NCI-H187 (cell line): ENCODE results near the gene MRPL53.
"Not testable (repeated sequence)": the region's sequence is repeated elsewhere in the genome, so short reads cannot be mapped to it uniquely, and the experiment has no call there.

ENCODE experiments used
- DNase-seq, 2 experiments: peaks; one replicate each; lab custom pipeline; 2025; lab: John Stamatoyannopoulos, UW

MRPL53 gene

DNA sequence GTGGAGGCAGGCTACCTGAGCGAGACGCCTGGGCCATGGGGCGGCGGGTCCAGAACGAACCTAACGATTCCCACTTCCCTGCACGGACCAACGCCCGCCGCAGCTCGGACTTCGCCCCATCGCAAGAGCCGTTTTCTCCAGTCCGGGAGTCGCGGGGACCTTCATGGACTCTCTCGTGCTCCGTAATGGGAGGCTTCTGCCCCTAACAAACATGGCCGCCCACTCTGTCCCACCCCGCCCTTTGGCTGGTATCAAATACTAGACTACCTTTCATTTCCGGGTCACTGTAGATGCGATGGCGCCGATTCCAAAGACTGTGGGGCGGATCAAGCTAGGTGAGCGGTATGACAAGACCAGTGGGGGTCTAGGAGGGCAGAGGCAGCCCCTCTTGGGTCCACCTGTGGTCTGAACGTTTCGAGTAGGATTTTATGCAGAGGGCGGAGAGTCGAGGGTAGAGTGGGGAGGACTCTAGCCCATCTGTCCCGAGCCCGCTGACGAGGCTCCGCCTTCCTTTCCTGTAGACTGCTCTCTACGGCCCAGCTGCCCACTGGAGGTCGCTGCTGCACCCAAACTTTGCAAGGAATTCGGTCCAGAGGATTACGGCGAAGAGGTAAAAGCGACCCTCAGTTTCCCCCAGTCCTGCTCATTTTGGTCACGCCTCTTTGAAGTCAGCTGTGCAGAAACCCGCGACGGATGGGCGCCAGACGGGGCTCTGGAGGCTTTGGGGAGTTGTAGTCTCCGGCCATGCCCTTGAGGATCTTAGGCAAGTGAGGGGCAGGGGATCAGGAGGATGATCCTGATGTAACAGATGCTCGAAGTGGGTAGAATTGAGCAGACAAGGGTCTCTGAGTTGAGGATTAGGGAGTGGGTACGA lies 10.6 kb upstream of the MRPL53 start, which contains the start of the genes CCDC142 and TTC31:
TSS of gene CCDC142 (minus strand) at position 198 of the 874 bp plus-strand sequence. CDS start at position 37, 161 bp downstream.
TSS of gene TTC31 (plus strand) at position 281 of the 874 bp plus-strand sequence. CDS start at position 296, 15 bp downstream.
- DNase-seq: peak; percentile 73 to 91

DNA sequence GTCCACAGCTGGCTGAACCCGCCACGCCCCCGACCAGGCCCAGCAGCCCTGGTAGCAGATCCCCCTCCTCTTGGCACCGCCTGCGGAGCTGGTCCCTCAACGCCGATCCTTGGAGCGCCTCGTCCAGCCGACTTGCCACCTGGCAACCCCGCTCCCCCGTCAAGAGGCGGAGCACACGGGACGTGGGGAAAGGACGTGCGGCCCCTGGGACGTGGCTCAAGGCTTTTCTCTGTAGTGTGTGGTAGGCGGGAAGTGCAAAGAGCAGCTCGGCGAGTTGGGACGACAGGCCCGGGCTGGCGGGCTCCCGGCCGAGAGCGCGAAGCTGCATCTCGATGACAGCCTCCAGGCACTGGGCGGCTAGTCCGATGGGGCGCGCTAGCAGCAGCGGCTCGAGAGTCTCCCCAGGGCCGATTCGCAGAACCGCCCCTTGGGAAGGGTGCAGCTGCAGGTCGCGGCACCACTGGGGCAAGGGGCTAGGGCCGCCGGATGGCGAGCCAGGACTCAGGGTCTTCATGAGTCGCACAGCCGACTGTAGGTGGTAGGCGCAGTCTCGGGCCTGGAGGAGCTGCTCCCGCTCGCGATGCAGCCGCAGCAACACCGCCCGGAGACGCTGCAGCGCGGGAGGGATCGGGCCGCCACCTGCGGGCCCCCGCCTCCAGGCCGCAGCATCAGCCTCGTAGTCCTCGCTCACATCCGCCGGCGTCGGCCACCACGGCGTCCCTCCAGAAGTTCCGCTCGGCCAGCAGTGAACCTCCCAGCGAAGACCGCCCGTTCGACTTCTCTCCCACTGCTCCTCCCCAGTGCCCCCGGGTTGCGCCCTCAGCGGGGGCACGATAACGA lies 9.7 kb upstream of the MRPL53 start:
- DNase-seq: no peak

DNA sequence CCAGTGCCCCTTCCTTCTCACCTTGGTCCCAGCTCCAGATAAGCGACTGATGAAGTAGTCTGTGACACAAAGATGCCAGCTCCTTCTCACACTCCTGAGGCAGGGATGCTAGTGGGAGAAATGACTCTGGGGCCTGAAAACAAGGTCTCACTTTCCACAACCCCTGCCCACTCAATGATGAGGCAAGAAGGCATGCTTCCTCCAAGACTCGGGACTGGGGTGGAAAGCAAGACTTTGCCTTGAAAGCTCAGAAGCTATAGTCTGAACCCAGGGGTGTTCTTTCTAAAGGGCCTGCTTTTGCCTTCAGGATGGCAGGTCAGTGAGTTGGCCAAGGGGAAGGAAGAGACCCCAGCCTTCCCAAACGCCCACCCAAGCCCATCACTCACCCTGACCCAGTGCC lies 9.0 kb upstream of the MRPL53 start:
- no peak for DNase-seq

DNA sequence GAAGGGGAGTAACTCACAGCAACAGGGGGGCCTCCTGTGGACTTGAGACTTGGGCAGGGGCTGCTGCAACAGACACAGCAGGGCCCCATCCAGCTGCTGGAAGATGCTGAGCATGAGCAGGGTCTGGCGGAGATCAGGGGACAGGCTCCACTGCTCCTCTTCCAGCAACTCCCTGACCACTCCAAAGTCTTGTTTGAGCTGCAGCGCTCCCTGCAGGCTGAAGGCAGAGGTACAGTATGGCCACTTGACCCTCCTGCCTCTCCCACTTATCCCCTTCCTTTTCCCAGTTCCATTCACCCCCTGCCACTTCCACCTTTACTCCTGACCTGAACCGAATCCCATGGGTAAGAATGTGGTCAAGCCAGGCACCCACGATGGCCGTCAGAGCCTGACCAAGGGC lies 2.4 kb upstream of the MRPL53 start:
- no peak for DNase-seq

DNA sequence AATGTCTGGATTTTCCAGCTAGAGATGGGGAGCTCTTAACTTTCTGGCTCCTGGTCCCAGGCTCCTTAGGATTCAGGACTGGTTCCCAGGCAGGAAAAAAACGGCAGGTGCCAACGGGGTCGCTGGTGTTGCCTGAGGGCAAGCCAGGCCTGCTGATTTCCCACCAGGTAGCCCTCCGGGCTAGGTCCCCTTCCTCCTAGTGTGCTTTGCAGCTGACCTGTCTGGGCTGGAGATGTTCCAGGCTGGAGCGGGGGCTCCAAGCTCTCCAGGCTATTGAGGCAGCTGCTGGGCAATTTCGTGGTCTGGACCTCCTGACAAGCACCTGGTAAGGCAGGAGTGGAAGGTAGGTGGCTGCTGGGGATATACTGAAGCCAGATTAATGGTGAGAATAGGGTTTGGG lies 2.0 kb upstream of the MRPL53 start:
- no peak for DNase-seq

DNA sequence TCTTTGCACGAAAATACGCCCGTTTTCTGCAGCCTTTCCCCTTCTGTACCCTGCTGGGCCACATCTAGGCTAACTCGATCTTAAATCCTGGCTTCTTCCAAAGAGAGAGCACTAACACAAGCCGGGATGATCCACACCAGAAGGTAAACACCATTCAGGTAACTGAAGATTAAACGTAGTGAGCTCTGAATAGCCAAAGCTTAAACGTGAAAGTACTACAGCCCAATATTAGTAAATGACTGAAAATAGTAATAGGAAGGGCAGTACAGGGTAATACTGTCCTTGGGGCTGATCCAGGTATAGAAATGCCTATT lies 422 bp upstream of the MRPL53 start:
- no peak for DNase-seq

DNA sequence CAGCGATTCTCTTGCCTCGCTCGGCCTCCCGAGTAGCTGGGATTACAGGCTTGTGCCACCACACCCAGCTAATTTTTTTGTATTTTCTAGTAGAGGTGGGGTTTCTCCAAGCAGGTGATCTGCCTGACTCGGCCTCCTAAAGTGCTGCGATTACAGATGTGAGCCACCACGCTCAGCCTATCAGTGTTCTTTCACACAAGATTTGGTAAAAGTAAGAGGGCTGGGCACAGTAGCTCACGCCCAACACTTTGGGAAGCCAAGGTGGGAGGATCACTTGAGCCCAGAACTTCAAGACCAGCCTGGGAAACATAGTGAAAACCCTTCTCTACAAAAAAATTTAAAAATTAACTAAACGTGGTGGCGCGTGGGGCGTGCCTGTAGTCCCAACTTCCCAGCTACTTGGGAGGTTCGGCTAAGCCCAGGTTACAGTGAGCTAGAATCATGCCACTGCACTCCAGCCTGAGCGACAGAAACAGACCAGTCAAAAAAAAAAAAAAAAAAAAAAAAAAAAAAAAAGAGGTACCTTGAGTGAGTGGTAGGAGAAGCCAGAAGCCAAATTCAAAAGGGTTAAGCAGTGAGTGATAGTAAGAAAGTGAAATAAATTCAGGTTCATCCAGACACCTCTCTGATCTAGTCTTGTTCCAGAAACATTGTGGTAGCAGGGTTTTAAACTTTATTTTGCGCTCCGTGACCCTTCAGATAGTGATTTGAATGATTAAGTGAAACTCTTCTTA lies 981 bp downstream of the MRPL53 start:
- no peak for DNase-seq

DNA sequence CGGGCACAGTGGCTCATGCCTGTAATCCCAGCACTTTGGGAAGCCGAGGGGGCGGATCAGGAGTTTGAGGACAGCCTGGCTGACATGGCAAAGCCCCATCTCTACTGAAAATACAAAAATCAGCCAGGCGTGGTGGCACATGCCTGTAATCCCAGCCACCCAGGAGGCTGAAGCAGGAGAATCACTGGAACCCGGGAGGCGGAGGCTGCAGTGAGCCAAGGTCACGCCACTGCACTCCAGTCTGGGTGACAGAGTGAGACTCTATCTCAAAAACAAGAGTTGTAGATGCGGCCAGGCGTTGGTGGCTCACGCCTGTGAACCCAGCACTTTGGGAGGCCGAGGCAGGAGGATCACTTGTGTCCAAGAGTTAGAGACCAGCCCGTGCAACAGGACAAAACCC lies 1.7 kb downstream of the MRPL53 start:
- DNase-seq: not testable (repeated sequence)

DNA sequence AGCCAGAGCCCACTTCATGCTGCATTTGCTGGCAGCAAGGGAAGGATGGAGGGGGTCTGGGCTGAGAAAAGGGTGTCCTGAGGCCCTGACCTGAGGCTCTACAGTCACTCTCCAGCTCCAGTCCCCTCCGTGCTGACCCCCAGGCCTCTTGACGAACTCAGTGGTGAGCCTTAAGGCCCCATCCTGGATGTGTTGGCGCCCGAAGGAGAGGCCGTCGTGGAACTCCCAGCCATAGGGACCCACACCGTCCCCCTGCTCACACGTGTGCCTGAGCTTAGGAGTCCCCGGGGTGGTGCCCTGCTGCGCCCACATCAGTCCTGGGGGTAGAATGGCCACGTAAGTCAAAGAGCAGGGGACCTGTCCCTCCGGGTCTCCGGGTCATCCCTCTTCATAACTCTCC lies 8.1 kb downstream of the MRPL53 start:
- no peak for DNase-seq

DNA sequence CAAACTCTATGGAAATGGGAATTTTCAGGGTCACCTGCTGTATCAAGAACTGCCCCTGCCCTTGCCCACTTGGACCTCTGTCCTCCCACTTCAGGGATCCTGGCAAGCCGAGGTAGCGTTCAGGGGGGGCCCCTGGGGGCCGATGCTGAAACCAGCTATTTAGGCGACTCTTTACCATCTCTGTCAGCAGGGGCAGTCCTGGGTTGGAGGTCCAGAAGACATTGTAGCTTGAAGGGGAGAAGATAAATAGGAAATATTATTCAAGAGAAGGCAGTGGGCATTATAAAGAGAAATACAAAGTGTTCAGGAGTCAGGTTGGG lies 9.7 kb downstream of the MRPL53 start:
- DNase-seq: no peak

DNA sequence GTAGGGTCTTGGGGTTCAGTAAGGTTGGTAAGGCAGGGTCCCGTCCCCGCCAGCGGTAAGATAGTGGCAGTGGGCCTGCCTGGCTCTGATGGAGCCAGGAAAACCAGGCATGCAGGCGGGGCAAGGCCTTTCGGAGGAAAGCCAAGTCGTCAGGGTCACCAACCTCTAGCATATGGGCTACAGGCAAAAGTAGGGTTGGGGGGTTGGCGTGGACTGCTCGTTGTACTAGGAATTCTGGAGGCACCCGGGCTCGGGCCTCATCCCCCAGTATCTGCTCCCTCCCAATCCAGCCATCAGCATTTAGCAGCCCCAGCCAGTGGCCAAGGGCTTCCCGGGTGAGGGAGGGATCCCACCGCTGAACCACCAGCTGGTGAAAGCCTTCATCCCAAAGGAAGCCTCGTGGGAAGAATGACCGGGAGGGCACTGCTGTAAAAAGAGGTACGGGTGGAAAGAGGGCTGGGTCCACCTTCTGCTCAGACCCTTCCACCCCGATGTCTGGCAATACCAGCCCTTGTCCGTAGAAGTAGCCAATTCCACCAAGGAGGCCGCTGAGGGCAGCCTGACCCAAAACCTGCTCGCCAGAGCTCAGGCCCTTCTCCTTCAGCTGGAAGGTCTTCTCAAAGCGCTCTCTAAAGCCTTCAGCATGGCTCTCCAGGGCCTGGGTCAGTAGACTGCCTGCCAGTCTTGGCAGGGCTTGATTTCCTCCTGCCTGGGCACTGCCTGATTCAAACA lies 10.3 kb downstream of the MRPL53 start:
- DNase-seq: no peak

DNA sequence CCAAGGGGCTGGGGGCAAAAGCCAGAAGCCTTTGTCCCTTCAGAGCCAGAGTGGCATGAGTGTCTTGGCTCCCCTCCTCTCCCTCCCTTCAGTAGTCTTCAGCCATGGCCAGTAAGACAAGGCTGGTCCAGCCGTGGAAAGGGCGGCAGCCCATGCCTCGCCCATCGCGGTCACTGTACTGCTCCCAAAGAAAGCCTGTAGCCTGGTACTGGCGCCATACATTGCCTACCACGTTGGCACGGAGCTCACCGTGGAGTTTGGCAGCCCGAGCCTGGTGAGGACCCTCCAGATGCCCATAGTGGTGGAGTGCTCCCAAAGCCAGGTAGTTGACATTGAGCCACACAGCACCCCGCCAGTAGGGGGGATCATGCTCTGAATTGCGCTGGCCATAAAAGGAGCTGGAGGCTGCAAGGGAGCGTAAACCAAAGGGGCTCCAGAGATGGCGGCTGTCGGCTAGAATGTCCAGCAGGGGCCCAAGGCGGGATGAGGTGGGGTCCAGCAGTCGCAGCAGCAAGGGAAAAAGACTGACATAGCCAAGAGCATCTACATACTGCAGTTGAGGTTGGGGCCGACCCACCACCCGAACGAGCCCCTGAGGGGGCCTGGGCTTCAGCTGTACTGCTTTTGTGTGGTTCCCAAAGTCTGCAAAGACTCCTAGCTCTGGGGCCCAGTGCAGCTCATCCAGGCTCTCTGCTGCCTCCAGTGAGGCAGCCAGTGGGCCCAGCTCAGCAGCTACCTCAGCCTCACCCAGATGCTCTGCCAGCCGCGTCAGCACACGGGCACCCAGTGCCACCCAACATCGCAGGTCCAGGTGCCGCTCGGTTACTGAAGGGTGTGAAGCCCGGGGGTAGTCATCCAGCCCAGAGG lies 11.1 kb downstream of the MRPL53 start:
- DNase-seq: no peak

DNA sequence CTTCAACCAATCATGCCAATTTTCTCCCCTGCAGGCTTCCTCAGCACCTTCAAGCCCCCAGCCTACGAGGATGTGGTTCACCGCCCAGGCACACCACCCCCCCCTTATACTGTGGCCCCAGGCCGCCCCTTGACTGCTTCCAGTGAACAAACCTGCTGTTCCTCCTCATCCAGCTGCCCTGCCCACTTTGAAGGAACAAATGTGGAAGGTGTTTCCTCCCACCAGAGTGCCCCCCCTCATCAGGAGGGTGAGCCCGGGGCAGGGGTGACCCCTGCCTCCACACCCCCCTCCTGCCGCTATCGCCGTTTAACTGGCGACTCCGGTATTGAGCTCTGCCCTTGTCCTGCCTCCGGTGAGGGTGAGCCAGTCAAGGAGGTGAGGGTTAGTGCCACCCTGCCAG lies 12.3 kb downstream of the MRPL53 start:
- DNase-seq: not testable (repeated sequence)

DNA sequence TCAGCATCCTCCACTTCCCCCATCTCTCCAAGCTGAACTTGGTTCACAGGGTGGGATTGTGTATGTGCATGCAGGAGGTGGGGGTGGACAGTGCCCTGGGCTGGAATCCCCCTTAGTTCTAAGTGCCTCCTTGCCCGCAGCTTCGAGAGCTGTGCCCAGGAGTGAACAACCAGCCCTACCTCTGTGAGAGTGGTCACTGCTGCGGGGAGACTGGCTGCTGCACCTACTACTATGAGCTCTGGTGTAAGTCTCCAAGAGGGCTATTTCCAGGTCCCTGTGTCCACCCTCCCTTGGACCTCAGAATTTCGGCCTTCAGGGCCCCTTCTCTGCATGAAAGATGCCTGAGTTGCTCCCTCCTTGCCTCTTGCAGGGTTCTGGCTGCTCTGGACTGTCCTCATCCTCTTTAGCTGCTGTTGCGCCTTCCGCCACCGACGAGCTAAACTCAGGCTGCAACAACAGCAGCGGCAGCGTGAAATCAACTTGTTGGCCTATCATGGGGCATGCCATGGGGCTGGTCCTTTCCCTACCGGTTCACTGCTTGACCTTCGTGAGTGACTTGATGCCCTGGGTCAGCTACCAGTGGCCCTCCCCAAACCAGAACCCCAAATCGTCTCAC lies 12.9 kb downstream of the MRPL53 start:
- DNase-seq: not testable (repeated sequence)

DNA sequence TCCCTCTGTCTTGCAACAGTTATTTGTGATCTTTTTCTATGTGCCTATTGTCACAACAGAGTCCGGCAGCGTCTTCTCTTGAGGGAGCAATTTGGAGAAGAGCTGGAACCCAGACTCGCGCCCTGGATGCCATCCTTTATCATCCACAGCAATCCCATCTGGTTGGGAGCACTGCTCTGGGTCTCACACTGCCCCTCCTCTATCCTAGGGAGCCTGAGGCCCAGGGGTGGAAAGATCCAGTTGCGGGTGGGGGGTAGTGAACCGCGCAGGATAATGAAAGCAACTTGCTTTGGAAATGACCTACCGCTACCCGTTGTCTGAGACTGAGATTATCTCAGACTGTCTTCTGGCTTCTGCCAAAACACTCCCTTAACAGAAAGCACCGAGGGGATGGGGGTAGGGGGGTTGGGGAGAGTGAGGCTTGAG lies 13.5 kb downstream of the MRPL53 start:
- no peak for DNase-seq

DNA sequence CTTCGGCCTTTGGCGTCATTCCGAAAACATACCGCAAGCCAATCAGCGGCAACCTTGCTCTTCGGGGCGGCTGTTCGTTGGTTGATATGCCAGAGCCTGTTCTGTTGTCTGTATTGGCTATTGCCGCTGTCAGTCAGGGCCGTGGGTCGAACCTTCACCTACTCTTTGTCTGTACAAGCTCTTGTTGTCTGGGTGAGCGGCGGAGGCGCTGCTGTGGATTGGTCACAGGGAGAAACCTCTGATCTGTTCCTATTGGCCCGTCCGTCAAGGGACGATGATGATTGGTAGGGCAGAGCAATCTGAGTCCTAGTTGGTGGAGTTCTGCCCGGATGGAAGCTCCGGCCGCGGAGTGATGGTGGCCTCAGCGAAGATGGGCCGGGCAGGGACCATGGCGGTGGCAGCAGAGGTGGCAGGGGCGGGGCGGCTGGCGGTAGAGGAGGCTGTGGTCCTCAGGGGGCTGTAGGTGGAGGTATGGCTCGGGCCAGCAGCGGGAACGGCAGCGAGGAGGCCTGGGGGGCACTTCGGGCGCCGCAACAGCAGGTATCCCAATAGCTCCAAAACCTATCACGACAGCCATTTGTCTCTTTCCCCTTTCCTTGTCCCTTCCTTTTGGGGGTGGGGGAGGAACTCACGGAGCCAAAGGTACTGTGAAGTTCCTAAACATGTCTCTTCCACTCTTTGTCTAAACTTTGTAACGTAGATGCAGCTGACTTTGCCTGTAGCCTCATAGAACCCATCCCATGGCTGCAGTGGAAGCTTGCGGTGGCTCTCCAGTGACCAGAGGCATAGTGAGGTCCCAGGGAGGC lies 14.1 kb downstream of the MRPL53 start, which contains the start of gene WBP1:
TSS of gene WBP1 (plus strand) at position 307 of the 806 bp plus-strand sequence. CDS start at position 472, 165 bp downstream.
- peak; percentile 93 for DNase-seq

DNA sequence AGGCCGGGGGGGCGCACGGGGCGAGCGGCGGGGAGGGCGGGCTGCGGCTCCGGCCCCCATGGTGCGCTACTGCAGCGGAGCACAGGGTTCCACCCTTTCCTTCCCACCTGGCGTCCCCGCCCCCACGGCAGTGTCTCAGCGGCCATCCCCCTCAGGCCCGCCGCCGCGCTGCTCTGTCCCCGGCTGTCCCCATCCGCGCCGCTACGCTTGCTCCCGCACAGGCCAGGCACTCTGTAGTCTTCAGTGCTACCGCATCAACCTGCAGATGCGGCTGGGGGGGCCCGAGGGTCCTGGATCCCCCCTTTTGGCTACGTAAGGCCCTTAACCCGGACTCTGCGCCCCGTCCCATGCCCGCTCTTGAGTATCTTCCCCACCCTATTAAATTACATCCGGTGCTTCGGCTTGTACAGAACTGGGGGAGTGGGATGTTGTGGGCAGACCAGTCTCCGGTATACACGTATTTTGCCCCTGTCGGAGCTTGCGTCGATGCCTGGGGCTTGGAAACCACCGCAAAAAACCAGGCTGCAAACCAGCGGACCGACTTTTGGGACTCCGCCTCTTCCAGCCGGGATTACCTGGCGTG lies 14.8 kb downstream of the MRPL53 start:
- DNase-seq: peak; percentile 53 to 71

DNA sequence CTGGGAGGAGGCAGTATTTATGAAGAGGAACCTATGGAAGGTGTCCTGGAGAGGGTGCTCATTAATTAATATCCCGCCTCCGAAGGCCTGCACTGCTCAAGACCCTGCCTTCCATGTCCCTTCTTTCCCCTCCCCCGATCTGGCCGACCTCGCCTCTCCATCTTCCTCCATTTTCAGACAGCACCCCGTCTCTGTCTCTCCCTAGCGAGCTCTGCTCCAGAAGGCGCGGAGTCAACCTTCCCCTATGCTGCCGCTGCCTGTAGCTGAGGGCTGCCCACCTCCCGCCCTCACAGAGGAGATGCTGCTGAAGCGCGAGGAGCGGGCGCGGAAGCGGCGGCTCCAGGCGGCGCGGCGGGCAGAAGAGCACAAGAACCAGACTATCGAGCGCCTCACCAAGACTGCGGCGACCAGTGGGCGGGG lies 15.3 kb downstream of the MRPL53 start:
- DNase-seq: no peak
